Measurements from ENCODE around the gene HLA-A.

GRCh38 chr6:29976588-29977424, 34.5 kb downstream of the HLA-A start:
- TF ChIP-seq CTCF (optimal IDR thresholded peaks at IDR 0.05 in 1 of 3, IDR thresholded peaks at IDR 0.05 in 1 of 3, conservative IDR thresholded peaks at IDR 0.05 in 1 of 3; ENCODE audit: extremely low read depth in 1 of 3, insufficient read depth in 2 of 3, low read length in 3 of 3) = peak; percentile 43
- TF ChIP-seq EZH2 (IDR thresholded peaks at IDR 0.05; ENCODE audit: low read length) = no peak

All from keratinocyte (primary cell).